GM06990 (cell line): ENCODE results near the gene ZKSCAN1.

ENCODE experiments used
- DNase-seq: peaks from one replicate; pipeline ENCODE4 v3.0.0-alpha.2; 2011; ENCODE audit not compliant: insufficient read length; ENCODE audit errors: extremely low read depth
- H3K27me3 ChIP-seq: replicated peaks from 2 replicates; pipeline ENCODE4 v1.6.0; 2011; ENCODE audit warnings: low read length; ENCODE audit not compliant: control insufficient read depth, insufficient read depth
- H3K36me3 ChIP-seq: 2 replicates; pipeline ENCODE4 v1.5.1; 2011; ENCODE audit warnings: low read length; ENCODE audit not compliant: control insufficient read depth, insufficient read depth
- H3K4me3 ChIP-seq: replicated peaks from 2 replicates; pipeline ENCODE4 v1.5.1; 2011; ENCODE audit warnings: low read depth, mild to moderate bottlenecking, control low read depth, low read length
- CTCF ChIP-seq: IDR thresholded peaks from 2 replicates; pipeline ENCODE4 v1.5.1; 2011; ENCODE audit warnings: low read length, control low read depth, mild to moderate bottlenecking, inconsistent platforms; ENCODE audit not compliant: insufficient read depth, poor library complexity, severe bottlenecking

ZKSCAN1 gene

GRCh38 chr7:100017875-100018274 is 2.5 kb downstream of the ZKSCAN1 start:
- H3K4me3 ChIP-seq = no peak overlapping the region
- no peak for TF ChIP-seq CTCF
- no peaks in the 10 kb centered on the region for H3K27me3 ChIP-seq
- DNase-seq = no peak
- peaks cover 4% of the 10 kb centered on the region for H3K36me3 ChIP-seq

- no peak for DNase-seq
- Histone ChIP-seq H3K27me3 (no peaks in the 10 kb centered on the region), H3K4me3 (no peak overlapping the region), H3K36me3 (peaks cover 17% of the 10 kb centered on the region)
- TF ChIP-seq CTCF = no peak
These were observed 4.5 kb downstream of the ZKSCAN1 start for GRCh38 chr7:100019908-100020307.

GRCh38 chr7:100021297-100021696 is 5.9 kb downstream of the ZKSCAN1 start:
- no peak for TF ChIP-seq CTCF
- peaks cover 19% of the 10 kb centered on the region for H3K36me3 ChIP-seq
- no peak for DNase-seq

GRCh38 chr7:100022621-100023020 is 7.2 kb downstream of the ZKSCAN1 start:
- DNase-seq = no peak
- Histone ChIP-seq H3K27me3 (no peaks in the 10 kb centered on the region), H3K36me3 (peaks cover 23% of the 10 kb centered on the region), H3K4me3 (no peak overlapping the region)
- no peak for TF ChIP-seq CTCF

More at GRCh38 chr7:100021297-100021696, 5.9 kb downstream of the ZKSCAN1 start:
- no peaks in the 10 kb centered on the region for H3K27me3 ChIP-seq
- H3K4me3 ChIP-seq = no peak overlapping the region

- DNase-seq = no peak
- Histone ChIP-seq H3K27me3 (no peaks in the 10 kb centered on the region), H3K36me3 (peaks cover 23% of the 10 kb centered on the region), H3K4me3 (no peak overlapping the region)
- TF ChIP-seq CTCF = no peak
These were observed 8.1 kb downstream of the ZKSCAN1 start for GRCh38 chr7:100023526-100023925.

GRCh38 chr7:100024020-100024619 is 8.7 kb downstream of the ZKSCAN1 start:
- no peak overlapping the region for H3K4me3 ChIP-seq
- TF ChIP-seq CTCF = no peak

More at GRCh38 chr7:100024020-100024619, 8.7 kb downstream of the ZKSCAN1 start:
- Histone ChIP-seq H3K36me3 (peaks cover 23% of the 10 kb centered on the region), H3K27me3 (no peaks in the 10 kb centered on the region)
- no peak for DNase-seq
